GM23338 (cell line): ENCODE results near the gene APP.

ENCODE experiments used
- CREB1 ChIP-seq: fragments of 250-450 bp; sonication (Bioruptor Pico); IDR thresholded peaks from 2 replicates; pipeline ENCODE4 v1.5.0; 2020; ENCODE audit warnings: low read depth, mild to moderate bottlenecking, moderate library complexity
- EZH2 ChIP-seq: fragments of 200-600 bp; sonication (generic); IDR thresholded peaks from one replicate; pipeline ENCODE4 v1.8.0; 2017; ENCODE audit warnings: antibody characterized with exemption, mild to moderate bottlenecking, low read depth; ENCODE audit not compliant: unreplicated experiment
- EZH2phosphoT487 ChIP-seq: fragments of 200-600 bp; sonication (generic); IDR thresholded peaks from one replicate; pipeline ENCODE4 v1.8.1; 2018; ENCODE audit warnings: antibody characterized with exemption; ENCODE audit not compliant: unreplicated experiment
- JUNB ChIP-seq: IDR thresholded peaks from one replicate; pipeline ENCODE4 v1.6.1; 2016; ENCODE audit warnings: antibody characterized with exemption; ENCODE audit not compliant: unreplicated experiment
- NANOG ChIP-seq: IDR thresholded peaks from 2 replicates; pipeline ENCODE4 v1.6.1; 2016; ENCODE audit warnings: antibody characterized with exemption, borderline replicate concordance
- POLR2AphosphoS5 ChIP-seq: IDR thresholded peaks from 2 replicates; pipeline ENCODE4 v1.6.1; 2016; ENCODE audit warnings: antibody characterized with exemption, low read depth
- STAT1 ChIP-seq: IDR thresholded peaks from one replicate; pipeline ENCODE4 v1.6.1; 2016; ENCODE audit warnings: antibody characterized with exemption; ENCODE audit not compliant: unreplicated experiment
- ZNF331 ChIP-seq: fragments of 250-450 bp; sonication (Bioruptor Pico); IDR thresholded peaks from 2 replicates; pipeline ENCODE4 v1.5.0; 2020; ENCODE audit warnings: low read depth, mild to moderate bottlenecking, moderate library complexity
- TF ChIP-seq, protein P1 (sequence below), 2 experiments: fragments of 200-600 bp in 1 of 2; sonication (generic) in 1 of 2; conservative IDR thresholded peaks; 2 replicates each; pipeline versions ENCODE4 v1.5.1 to v1.6.1; 2016 to 2017; ENCODE audit warnings: antibody characterized with exemption in 2 of 2, low read depth in 2 of 2, mild to moderate bottlenecking in 2 of 2, moderate library complexity in 1 of 2
- TF ChIP-seq, protein P2 (sequence below): IDR thresholded peaks from one replicate; pipeline ENCODE4 v1.6.1; 2018; ENCODE audit warnings: antibody characterized with exemption; ENCODE audit not compliant: unreplicated experiment
- TF ChIP-seq, protein P3 (sequence below): IDR thresholded peaks from 2 replicates; pipeline ENCODE4 v1.6.1; 2016; ENCODE audit warnings: antibody characterized with exemption
- TF ChIP-seq, protein P4 (sequence below): fragments of 250-450 bp; sonication (Bioruptor Pico); IDR thresholded peaks from 2 replicates; pipeline ENCODE4 v1.5.0; 2020; ENCODE audit warnings: mild to moderate bottlenecking, moderate library complexity

DNA sequence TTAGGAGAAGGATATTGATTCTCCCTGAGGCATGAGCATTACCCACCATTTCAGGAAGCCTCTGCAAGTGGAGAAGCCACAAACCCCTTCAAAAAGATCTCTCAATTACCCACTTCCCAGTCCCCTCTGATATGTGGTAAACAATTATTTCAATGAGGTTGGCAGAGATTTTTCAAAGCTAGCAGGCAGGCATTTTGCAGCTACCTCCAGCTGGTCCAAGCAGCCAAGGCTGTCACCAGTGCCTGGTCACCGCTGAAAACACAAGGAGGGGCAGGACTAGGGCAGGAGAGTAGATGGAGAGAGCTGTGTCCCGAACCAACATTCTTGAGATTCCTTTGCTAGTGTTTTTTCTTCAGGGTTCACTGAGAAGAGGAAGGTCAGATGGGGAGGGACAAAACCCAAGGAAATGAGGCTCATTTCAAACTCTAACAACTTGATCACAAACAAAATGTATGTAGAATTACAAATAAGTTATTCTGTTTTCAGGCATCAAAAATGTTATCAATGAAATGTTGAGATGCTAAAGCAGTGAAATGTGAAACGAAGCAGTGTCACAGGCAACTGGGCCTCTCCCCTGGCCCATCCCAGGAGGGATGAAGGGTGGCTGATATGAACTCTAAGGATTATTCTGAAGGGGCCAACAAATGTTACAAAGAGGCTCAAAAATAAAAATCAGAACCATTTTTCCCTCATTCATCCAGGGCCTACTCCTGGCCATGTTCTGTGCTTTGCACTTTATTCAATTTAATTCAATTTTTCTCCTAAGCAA is 22.3 kb downstream of the APP start:
- TF ChIP-seq, protein P1, sequence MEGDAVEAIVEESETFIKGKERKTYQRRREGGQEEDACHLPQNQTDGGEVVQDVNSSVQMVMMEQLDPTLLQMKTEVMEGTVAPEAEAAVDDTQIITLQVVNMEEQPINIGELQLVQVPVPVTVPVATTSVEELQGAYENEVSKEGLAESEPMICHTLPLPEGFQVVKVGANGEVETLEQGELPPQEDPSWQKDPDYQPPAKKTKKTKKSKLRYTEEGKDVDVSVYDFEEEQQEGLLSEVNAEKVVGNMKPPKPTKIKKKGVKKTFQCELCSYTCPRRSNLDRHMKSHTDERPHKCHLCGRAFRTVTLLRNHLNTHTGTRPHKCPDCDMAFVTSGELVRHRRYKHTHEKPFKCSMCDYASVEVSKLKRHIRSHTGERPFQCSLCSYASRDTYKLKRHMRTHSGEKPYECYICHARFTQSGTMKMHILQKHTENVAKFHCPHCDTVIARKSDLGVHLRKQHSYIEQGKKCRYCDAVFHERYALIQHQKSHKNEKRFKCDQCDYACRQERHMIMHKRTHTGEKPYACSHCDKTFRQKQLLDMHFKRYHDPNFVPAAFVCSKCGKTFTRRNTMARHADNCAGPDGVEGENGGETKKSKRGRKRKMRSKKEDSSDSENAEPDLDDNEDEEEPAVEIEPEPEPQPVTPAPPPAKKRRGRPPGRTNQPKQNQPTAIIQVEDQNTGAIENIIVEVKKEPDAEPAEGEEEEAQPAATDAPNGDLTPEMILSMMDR (conservative IDR thresholded peaks at IDR 0.05; ENCODE audit: low read depth in 2 of 2), result no peak
- TF ChIP-seq JUNB (no peak), EZH2 (no peak), POLR2AphosphoS5 (no peak), EZH2phosphoT487 (no peak), CREB1 (no peak), STAT1 (no peak), NANOG (no peak), ZNF331 (no peak)
- TF ChIP-seq, protein P2, sequence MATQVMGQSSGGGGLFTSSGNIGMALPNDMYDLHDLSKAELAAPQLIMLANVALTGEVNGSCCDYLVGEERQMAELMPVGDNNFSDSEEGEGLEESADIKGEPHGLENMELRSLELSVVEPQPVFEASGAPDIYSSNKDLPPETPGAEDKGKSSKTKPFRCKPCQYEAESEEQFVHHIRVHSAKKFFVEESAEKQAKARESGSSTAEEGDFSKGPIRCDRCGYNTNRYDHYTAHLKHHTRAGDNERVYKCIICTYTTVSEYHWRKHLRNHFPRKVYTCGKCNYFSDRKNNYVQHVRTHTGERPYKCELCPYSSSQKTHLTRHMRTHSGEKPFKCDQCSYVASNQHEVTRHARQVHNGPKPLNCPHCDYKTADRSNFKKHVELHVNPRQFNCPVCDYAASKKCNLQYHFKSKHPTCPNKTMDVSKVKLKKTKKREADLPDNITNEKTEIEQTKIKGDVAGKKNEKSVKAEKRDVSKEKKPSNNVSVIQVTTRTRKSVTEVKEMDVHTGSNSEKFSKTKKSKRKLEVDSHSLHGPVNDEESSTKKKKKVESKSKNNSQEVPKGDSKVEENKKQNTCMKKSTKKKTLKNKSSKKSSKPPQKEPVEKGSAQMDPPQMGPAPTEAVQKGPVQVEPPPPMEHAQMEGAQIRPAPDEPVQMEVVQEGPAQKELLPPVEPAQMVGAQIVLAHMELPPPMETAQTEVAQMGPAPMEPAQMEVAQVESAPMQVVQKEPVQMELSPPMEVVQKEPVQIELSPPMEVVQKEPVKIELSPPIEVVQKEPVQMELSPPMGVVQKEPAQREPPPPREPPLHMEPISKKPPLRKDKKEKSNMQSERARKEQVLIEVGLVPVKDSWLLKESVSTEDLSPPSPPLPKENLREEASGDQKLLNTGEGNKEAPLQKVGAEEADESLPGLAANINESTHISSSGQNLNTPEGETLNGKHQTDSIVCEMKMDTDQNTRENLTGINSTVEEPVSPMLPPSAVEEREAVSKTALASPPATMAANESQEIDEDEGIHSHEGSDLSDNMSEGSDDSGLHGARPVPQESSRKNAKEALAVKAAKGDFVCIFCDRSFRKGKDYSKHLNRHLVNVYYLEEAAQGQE, result no peak
- TF ChIP-seq, protein P3, sequence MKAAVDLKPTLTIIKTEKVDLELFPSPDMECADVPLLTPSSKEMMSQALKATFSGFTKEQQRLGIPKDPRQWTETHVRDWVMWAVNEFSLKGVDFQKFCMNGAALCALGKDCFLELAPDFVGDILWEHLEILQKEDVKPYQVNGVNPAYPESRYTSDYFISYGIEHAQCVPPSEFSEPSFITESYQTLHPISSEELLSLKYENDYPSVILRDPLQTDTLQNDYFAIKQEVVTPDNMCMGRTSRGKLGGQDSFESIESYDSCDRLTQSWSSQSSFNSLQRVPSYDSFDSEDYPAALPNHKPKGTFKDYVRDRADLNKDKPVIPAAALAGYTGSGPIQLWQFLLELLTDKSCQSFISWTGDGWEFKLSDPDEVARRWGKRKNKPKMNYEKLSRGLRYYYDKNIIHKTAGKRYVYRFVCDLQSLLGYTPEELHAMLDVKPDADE, result no peak
- TF ChIP-seq, protein P4, sequence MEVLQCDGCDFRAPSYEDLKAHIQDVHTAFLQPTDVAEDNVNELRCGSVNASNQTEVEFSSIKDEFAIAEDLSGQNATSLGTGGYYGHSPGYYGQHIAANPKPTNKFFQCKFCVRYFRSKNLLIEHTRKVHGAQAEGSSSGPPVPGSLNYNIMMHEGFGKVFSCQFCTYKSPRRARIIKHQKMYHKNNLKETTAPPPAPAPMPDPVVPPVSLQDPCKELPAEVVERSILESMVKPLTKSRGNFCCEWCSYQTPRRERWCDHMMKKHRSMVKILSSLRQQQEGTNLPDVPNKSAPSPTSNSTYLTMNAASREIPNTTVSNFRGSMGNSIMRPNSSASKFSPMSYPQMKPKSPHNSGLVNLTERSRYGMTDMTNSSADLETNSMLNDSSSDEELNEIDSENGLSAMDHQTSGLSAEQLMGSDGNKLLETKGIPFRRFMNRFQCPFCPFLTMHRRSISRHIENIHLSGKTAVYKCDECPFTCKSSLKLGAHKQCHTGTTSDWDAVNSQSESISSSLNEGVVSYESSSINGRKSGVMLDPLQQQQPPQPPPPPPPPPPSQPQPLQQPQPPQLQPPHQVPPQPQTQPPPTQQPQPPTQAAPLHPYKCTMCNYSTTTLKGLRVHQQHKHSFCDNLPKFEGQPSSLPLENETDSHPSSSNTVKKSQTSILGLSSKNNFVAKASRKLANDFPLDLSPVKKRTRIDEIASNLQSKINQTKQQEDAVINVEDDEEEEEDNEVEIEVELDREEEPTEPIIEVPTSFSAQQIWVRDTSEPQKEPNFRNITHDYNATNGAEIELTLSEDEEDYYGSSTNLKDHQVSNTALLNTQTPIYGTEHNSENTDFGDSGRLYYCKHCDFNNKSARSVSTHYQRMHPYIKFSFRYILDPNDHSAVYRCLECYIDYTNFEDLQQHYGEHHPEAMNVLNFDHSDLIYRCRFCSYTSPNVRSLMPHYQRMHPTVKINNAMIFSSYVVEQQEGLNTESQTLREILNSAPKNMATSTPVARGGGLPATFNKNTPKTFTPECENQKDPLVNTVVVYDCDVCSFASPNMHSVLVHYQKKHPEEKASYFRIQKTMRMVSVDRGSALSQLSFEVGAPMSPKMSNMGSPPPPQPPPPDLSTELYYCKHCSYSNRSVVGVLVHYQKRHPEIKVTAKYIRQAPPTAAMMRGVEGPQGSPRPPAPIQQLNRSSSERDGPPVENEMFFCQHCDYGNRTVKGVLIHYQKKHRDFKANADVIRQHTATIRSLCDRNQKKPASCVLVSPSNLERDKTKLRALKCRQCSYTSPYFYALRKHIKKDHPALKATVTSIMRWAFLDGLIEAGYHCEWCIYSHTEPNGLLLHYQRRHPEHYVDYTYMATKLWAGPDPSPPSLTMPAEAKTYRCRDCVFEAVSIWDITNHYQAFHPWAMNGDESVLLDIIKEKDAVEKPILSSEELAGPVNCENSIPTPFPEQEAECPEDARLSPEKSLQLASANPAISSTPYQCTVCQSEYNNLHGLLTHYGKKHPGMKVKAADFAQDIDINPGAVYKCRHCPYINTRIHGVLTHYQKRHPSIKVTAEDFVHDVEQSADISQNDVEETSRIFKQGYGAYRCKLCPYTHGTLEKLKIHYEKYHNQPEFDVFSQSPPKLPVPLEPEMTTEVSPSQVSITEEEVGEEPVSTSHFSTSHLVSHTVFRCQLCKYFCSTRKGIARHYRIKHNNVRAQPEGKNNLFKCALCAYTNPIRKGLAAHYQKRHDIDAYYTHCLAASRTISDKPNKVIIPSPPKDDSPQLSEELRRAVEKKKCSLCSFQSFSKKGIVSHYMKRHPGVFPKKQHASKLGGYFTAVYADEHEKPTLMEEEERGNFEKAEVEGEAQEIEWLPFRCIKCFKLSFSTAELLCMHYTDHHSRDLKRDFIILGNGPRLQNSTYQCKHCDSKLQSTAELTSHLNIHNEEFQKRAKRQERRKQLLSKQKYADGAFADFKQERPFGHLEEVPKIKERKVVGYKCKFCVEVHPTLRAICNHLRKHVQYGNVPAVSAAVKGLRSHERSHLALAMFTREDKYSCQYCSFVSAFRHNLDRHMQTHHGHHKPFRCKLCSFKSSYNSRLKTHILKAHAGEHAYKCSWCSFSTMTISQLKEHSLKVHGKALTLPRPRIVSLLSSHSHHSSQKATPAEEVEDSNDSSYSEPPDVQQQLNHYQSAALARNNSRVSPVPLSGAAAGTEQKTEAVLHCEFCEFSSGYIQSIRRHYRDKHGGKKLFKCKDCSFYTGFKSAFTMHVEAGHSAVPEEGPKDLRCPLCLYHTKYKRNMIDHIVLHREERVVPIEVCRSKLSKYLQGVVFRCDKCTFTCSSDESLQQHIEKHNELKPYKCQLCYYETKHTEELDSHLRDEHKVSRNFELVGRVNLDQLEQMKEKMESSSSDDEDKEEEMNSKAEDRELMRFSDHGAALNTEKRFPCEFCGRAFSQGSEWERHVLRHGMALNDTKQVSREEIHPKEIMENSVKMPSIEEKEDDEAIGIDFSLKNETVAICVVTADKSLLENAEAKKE, result peak; percentile 73; the same call in 1 of the 2 replicates
